BE2C (cell line): ENCODE data around the gene NRDC.

Experiments
- DNase-seq: peaks from one replicate; pipeline ENCODE4 v3.0.0-alpha.2; 2020
- H3K27me3 ChIP-seq: fragments of 250-450 bp; sonication (Bioruptor Pico); 2 replicates; pipeline ENCODE4 v1.5.1; 2020; ENCODE audit warnings: mild to moderate bottlenecking
- H3K36me3 ChIP-seq: fragments of 250-450 bp; sonication (Bioruptor Pico); 2 replicates; pipeline ENCODE4 v1.5.1; 2020; ENCODE audit warnings: mild to moderate bottlenecking
- H3K4me1 ChIP-seq: fragments of 250-450 bp; sonication (Bioruptor Pico); 2 replicates; pipeline ENCODE4 v1.5.1; 2020
- H3K4me3 ChIP-seq: 2 replicates; pipeline ENCODE4 v1.5.1; 2011; ENCODE audit warnings: low read depth, low read length
- H3K9me3 ChIP-seq: fragments of 250-450 bp; sonication (Bioruptor Pico); 2 replicates; pipeline ENCODE4 v1.5.1; 2020
- TF ChIP-seq, protein P1 (sequence below): IDR thresholded peaks from 2 replicates; pipeline ENCODE4 v1.5.1; 2012; ENCODE audit warnings: mild to moderate bottlenecking, low read depth, low read length

NRDC gene

DNA sequence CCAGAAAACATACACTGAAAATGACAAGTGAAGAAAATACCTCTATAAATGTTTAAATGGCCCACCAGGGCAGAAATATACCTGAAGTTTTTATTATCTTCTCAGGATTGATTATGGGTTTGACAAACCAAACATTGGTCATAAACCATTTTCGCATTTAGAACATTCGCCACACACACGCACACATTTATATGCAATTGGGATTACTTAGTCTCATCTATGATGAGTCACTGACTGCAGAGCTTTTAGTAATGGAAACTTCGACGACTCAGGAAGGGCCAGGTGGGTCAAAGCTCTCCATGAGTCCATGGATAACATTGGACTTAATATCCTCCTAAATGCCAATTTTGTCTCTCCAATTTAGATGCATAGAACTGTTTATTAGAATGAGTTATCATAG lies 16.9 kb downstream of the NRDC start:
- H3K4me1 ChIP-seq: no peaks in the 10 kb centered on the region
- no peaks in the 10 kb centered on the region for H3K36me3 ChIP-seq
- H3K4me3 ChIP-seq: no peak overlapping the region
- no peak for DNase-seq
- TF ChIP-seq, protein P1, sequence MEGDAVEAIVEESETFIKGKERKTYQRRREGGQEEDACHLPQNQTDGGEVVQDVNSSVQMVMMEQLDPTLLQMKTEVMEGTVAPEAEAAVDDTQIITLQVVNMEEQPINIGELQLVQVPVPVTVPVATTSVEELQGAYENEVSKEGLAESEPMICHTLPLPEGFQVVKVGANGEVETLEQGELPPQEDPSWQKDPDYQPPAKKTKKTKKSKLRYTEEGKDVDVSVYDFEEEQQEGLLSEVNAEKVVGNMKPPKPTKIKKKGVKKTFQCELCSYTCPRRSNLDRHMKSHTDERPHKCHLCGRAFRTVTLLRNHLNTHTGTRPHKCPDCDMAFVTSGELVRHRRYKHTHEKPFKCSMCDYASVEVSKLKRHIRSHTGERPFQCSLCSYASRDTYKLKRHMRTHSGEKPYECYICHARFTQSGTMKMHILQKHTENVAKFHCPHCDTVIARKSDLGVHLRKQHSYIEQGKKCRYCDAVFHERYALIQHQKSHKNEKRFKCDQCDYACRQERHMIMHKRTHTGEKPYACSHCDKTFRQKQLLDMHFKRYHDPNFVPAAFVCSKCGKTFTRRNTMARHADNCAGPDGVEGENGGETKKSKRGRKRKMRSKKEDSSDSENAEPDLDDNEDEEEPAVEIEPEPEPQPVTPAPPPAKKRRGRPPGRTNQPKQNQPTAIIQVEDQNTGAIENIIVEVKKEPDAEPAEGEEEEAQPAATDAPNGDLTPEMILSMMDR: no peak
- H3K9me3 ChIP-seq: no peaks in the 10 kb centered on the region
- no peaks in the 10 kb centered on the region for H3K27me3 ChIP-seq

DNA sequence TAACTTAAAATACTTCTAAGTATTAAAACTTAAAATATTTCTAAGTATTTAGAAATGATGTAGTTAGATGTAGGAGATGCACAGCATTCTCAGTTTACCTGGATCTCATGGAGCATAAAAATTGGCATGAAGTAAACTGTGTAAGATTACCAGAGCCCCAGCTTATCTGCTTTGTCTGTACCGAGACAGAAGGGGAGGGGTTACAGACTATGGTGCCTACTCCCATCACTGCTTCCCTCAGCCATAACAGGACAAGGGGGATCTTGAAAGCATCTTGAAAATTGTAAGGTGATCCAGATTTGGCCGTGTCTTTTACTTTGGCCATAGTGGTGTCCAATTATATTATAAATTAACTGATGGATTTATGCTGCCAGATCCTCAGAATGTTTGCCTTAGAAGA lies 18.8 kb downstream of the NRDC start:
- DNase-seq: no peak
- no peak overlapping the region for H3K4me3 ChIP-seq
- TF ChIP-seq, protein P1: no peak
- H3K9me3 ChIP-seq: no peaks in the 10 kb centered on the region
- no peaks in the 10 kb centered on the region for H3K27me3 ChIP-seq
- H3K4me1 ChIP-seq: no peaks in the 10 kb centered on the region
- H3K36me3 ChIP-seq: no peaks in the 10 kb centered on the region

GRCh38 chr1:51859333-51859732 lies 19.2 kb downstream of the NRDC start:
- TF ChIP-seq, protein P1: no peak
- no peaks in the 10 kb centered on the region for H3K27me3 ChIP-seq
- H3K4me1 ChIP-seq: no peaks in the 10 kb centered on the region
- H3K9me3 ChIP-seq: no peaks in the 10 kb centered on the region
- no peak overlapping the region for H3K4me3 ChIP-seq
- no peak for DNase-seq
- H3K36me3 ChIP-seq: no peaks in the 10 kb centered on the region

DNA sequence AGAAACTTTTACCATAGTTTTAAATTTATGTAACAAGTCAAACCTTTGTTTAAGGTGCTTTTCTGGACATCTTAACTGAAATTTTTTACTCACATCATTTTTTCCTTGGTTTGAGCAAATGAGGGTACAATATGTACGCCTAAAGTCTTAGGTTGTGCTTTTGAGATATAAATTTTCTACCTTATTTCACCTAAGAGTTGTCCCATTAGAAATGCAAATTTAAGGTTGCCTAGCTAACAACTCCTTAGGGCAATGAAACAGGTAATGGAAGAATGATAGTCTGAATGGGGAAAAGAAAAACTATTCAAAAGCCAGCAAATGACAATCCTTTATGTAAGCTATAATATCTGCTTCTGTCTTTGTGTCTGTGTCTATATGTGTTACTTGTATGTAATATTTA lies 19.6 kb downstream of the NRDC start:
- TF ChIP-seq, protein P1: no peak
- no peaks in the 10 kb centered on the region for H3K36me3 ChIP-seq
- no peaks in the 10 kb centered on the region for H3K4me1 ChIP-seq
- no peak for DNase-seq
- no peak overlapping the region for H3K4me3 ChIP-seq
- no peaks in the 10 kb centered on the region for H3K9me3 ChIP-seq
- H3K27me3 ChIP-seq: no peaks in the 10 kb centered on the region

- DNase-seq: no peak
- Histone ChIP-seq H3K9me3 (no peaks in the 10 kb centered on the region), H3K4me1 (no peaks in the 10 kb centered on the region), H3K27me3 (no peaks in the 10 kb centered on the region), H3K36me3 (no peaks in the 10 kb centered on the region), H3K4me3 (no peak overlapping the region)
- TF ChIP-seq, protein P1: no peak
Measured at GRCh38 chr1:51856745-51857144, 21.8 kb downstream of the NRDC start.

DNA sequence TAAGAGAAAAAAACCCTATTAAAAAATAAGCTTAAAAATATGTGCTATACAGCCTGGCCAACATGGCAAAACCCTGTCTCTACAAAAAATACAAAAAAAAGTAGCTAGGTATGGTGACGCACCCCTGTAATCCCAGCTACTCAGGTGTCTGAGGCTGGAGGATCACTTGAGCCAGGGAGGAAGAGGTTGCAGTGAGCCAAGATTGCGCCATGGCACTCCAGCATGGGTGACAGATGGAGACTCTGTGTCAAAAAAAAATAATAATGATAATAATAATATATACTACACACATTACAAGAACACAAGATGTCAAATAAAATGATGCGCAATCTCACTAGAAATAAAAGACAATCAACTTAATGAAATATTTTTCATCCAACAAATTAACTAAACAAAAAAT lies 22.9 kb downstream of the NRDC start:
- Histone ChIP-seq H3K4me3 (no peak overlapping the region), H3K36me3 (no peaks in the 10 kb centered on the region), H3K4me1 (no peaks in the 10 kb centered on the region), H3K27me3 (no peaks in the 10 kb centered on the region), H3K9me3 (no peaks in the 10 kb centered on the region)
- TF ChIP-seq, protein P1: no peak
- no peak for DNase-seq
